ENCODE data around the gene OVOL1. TPM values are rescaled to one million over a fixed set of nuclear protein-coding genes. Genes with fewer than 3 reads are reported as not detected.
"Not testable (repeated sequence)": the region's sequence is repeated elsewhere in the genome, so short reads cannot be mapped to it uniquely, and the experiment has no call there.

The OVOL1 gene
- total and polyA plus RNA-seq, 4 donors: 0.09 TPM; not detected in 3

DNA sequence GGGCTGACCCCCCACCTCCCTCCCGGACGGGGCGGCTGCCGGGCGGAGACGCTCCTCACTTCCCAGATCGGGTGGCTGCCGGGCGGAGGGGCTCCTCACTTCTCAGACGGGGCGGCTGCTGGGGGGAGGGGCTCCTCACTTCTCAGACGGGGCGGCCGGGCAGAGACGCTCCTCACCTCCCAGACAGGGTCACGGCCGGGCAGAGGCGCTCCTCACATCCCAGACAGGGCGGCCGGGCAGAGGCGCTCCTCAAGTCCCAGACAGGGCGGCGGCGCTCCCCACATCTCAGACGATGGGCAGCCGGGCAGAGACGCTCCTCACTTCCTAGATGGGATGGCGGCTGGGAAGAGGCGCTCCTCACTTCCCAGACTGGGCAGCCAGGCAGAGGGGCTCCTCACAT, 24.0 kb upstream of the OVOL1 start:
- H3K27me3 ChIP-seq (ENCODE audit: control insufficient read depth, insufficient read depth, low read length); H3K27ac ChIP-seq (ENCODE audit: low read depth, low read length); H3K36me3 ChIP-seq (ENCODE audit: control insufficient read depth, insufficient read depth, low read length); H3K9me3 ChIP-seq (ENCODE audit: control insufficient read depth, insufficient read depth, low read length); H3K4me1 ChIP-seq (ENCODE audit: control insufficient read depth, insufficient read depth, low read length); H3K4me3 ChIP-seq (ENCODE audit: low read depth, low read length); DNase-seq (ENCODE audit: low read depth in 4 of 6, low spot score in 6 of 6): not testable (repeated sequence)
- 83% methylated on average over 5 of the region's 29 CpGs for WGBS (ENCODE audit: insufficient coverage)

DNA sequence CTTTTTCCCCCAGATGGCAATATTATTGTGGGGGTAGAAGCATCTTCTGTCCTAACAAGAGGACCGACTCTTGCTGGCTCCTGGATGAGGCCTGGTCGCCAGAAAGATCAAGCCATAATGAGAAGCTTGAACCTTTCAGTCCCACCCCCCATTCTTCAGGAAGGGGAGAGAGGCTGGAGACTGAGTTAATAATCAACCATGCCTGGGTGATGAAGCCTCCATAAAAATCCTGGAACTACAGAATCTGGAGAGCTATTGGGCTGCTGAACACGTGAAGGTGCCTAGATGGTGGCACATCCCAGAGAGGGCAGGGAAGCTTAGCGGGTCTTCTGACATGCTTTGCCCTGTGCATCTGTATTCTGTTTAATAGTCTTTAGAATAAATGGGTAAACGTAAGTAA, 22.4 kb upstream of the OVOL1 start:
- no peak for DNase-seq (ENCODE audit: low read depth in 4 of 6, low spot score in 6 of 6)
- 51% methylated on average over 3 of the region's 5 CpGs for WGBS (ENCODE audit: insufficient coverage)
- Histone ChIP-seq H3K27ac (ENCODE audit: low read depth, low read length) (no peak overlapping the region), H3K36me3 (ENCODE audit: control insufficient read depth, insufficient read depth, low read length) (peaks cover 2% of the 10 kb centered on the region), H3K4me3 (ENCODE audit: low read depth, low read length) (no peak overlapping the region), H3K9me3 (ENCODE audit: control insufficient read depth, insufficient read depth, low read length) (no peaks in the 10 kb centered on the region), H3K27me3 (ENCODE audit: control insufficient read depth, insufficient read depth, low read length) (no peaks in the 10 kb centered on the region), H3K4me1 (ENCODE audit: control insufficient read depth, insufficient read depth, low read length) (no peaks in the 10 kb centered on the region)

DNA sequence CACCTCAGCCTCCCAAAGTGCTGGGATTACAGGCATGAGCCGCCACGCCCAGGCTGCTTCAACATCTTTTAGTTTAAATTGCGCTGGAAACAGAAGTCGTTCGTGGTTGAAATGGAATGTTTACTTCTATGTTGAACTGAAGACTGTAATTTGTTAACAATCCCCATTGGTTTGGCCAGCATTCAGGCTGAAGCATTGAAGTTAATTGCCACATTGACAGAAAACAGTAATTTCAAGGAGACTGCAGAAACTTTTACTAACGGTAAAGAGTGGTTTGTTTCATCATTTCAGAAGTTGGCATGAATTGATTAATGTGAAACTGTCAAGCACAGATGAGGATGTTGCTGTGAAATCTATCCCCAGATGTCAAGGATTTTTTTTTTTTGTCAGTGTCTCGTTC, 20.3 kb upstream of the OVOL1 start:
- H3K9me3 ChIP-seq (ENCODE audit: control insufficient read depth, insufficient read depth, low read length): no peaks in the 10 kb centered on the region
- no peak for DNase-seq (ENCODE audit: low read depth in 4 of 6, low spot score in 6 of 6)
- H3K4me3 ChIP-seq (ENCODE audit: low read depth, low read length): no peak overlapping the region
- peaks cover 2% of the 10 kb centered on the region for H3K36me3 ChIP-seq (ENCODE audit: control insufficient read depth, insufficient read depth, low read length)
- 72% methylated on average over 2 of the region's 7 CpGs for WGBS (ENCODE audit: insufficient coverage)
- H3K27me3 ChIP-seq (ENCODE audit: control insufficient read depth, insufficient read depth, low read length): no peaks in the 10 kb centered on the region
- no peaks in the 10 kb centered on the region for H3K4me1 ChIP-seq (ENCODE audit: control insufficient read depth, insufficient read depth, low read length)
- no peak overlapping the region for H3K27ac ChIP-seq (ENCODE audit: low read depth, low read length)

DNA sequence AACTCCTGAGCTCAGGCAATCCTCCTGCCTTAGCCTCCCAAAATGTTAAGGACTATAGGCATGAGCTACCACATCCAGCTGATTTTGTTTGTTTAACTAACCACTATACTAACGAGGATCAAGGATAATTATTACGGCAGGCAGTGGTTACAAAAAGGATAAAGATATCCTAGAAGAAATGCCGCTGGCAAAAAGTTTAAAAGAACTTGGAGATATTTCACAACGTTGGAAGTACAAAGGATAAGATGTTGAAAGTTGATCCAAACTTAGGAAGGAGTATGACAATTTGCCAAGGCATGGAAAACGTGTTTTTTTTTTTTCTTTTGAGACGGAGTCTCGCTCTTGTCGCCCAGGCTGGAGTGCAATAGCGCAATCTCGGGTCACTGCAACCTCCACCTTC, 19.5 kb upstream of the OVOL1 start:
- 80% methylated on average over 2 of the region's 10 CpGs for WGBS (ENCODE audit: insufficient coverage)
- H3K27me3 ChIP-seq (ENCODE audit: control insufficient read depth, insufficient read depth, low read length): no peaks in the 10 kb centered on the region
- H3K36me3 ChIP-seq (ENCODE audit: control insufficient read depth, insufficient read depth, low read length): peaks cover 2% of the 10 kb centered on the region
- no peak overlapping the region for H3K27ac ChIP-seq (ENCODE audit: low read depth, low read length)
- no peaks in the 10 kb centered on the region for H3K9me3 ChIP-seq (ENCODE audit: control insufficient read depth, insufficient read depth, low read length)
- no peak overlapping the region for H3K4me3 ChIP-seq (ENCODE audit: low read depth, low read length)
- H3K4me1 ChIP-seq (ENCODE audit: control insufficient read depth, insufficient read depth, low read length): no peaks in the 10 kb centered on the region
- DNase-seq (ENCODE audit: low read depth in 4 of 6, low spot score in 6 of 6): no peak

DNA sequence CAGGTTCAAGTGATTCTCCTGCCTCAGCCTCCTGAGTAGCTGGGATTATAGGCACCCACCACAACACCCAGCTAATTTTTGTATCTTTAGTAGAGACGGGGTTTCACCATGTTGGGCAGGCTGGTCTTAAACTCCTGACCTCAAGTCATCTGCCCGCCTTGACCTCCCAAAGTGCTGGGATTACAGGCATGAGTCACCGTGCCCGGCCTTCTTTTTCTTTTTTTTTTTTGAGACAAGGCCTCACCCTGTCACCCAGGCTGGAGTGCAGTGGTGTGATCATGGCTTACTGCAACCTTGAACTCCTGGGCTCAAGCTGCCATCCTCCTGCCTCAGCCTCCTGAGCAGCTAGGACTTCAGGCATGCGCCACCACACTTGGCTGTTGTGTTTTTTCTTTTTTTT, 19.1 kb upstream of the OVOL1 start:
- not testable (repeated sequence) for DNase-seq (ENCODE audit: low read depth in 4 of 6, low spot score in 6 of 6); H3K4me1 ChIP-seq (ENCODE audit: control insufficient read depth, insufficient read depth, low read length)
- WGBS (ENCODE audit: insufficient coverage): no CpG with 5 or more reads among the region's 5 CpGs

DNA sequence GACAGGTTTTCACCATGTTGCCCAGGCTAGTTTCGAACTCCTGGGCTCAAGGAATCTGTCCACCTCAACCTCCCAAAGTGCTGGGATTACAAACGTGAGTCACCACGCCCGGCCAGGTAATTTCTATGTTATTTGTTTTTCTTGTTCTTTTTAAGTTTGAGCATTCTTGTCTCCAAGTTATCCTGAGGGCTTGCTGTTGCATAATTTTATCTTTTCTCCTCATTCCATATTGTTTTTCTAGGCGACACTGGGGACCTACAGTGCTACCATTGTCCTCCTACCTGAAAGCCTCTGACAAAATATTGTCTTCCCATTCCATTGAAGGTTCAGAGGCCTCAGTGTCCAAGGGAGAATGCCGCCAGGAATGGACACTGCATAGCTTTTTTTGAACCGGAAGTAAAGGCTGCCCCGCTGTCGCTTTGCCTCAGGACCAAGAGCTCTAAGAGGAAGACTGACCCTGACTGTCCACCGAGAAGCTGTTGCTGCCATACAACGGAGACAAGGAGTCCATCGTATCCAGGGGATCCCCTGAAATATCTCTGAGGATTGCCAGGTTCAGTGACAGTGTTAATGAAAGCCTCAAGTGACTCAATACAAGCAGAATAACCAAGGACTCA, 15.8 kb upstream of the OVOL1 start:
- peaks cover 2% of the 10 kb centered on the region for H3K36me3 ChIP-seq (ENCODE audit: control insufficient read depth, insufficient read depth, low read length)
- no peaks in the 10 kb centered on the region for H3K9me3 ChIP-seq (ENCODE audit: control insufficient read depth, insufficient read depth, low read length)
- 80% methylated on average over 8 of the region's 12 CpGs for WGBS (ENCODE audit: insufficient coverage)
- DNase-seq (ENCODE audit: low read depth in 4 of 6, low spot score in 6 of 6): no peak
- no peak overlapping the region for H3K4me3 ChIP-seq (ENCODE audit: low read depth, low read length)
- no peaks in the 10 kb centered on the region for H3K27me3 ChIP-seq (ENCODE audit: control insufficient read depth, insufficient read depth, low read length)
- H3K27ac ChIP-seq (ENCODE audit: low read depth, low read length): no peak overlapping the region
- no peaks in the 10 kb centered on the region for H3K4me1 ChIP-seq (ENCODE audit: control insufficient read depth, insufficient read depth, low read length)

More for the DNA sequence above, 19.1 kb upstream of the OVOL1 start:
- not testable (repeated sequence) for H3K4me3 ChIP-seq (ENCODE audit: low read depth, low read length); H3K9me3 ChIP-seq (ENCODE audit: control insufficient read depth, insufficient read depth, low read length); H3K27me3 ChIP-seq (ENCODE audit: control insufficient read depth, insufficient read depth, low read length); H3K27ac ChIP-seq (ENCODE audit: low read depth, low read length); H3K36me3 ChIP-seq (ENCODE audit: control insufficient read depth, insufficient read depth, low read length)

DNA sequence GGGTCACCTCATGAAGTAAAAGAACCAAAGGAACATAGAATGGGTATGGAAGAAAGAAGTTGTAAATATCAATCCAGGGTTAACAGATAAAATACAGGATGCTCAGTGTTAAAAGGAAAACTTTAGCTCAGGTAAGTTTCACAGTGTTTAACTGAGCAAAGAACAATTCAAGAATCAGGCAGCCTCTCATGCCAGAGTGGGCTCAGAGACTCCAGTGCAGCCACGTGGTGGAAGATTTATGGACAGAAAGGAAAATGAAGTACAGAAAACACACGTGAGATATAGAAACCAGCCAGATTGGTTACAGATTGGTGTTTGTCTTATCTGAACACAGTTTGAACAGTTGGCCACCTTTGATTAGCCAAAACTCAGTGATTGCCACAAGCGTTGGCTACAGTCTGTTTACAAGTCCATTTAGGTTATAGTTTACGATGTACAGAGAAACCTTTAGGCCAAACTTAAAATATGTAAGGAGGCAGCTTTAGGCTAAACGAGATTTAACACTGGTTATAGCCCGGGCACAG, 15.2 kb upstream of the OVOL1 start:
- no peaks in the 10 kb centered on the region for H3K4me1 ChIP-seq (ENCODE audit: control insufficient read depth, insufficient read depth, low read length)
- H3K27ac ChIP-seq (ENCODE audit: low read depth, low read length): no peak overlapping the region
- H3K4me3 ChIP-seq (ENCODE audit: low read depth, low read length): no peak overlapping the region
- DNase-seq (ENCODE audit: low read depth in 4 of 6, low spot score in 6 of 6): no peak
- H3K9me3 ChIP-seq (ENCODE audit: control insufficient read depth, insufficient read depth, low read length): no peaks in the 10 kb centered on the region
- H3K36me3 ChIP-seq (ENCODE audit: control insufficient read depth, insufficient read depth, low read length): peaks cover 6% of the 10 kb centered on the region
- WGBS (ENCODE audit: insufficient coverage): 73% methylated on average over 6 of the region's 6 CpGs
- no peaks in the 10 kb centered on the region for H3K27me3 ChIP-seq (ENCODE audit: control insufficient read depth, insufficient read depth, low read length)

DNA sequence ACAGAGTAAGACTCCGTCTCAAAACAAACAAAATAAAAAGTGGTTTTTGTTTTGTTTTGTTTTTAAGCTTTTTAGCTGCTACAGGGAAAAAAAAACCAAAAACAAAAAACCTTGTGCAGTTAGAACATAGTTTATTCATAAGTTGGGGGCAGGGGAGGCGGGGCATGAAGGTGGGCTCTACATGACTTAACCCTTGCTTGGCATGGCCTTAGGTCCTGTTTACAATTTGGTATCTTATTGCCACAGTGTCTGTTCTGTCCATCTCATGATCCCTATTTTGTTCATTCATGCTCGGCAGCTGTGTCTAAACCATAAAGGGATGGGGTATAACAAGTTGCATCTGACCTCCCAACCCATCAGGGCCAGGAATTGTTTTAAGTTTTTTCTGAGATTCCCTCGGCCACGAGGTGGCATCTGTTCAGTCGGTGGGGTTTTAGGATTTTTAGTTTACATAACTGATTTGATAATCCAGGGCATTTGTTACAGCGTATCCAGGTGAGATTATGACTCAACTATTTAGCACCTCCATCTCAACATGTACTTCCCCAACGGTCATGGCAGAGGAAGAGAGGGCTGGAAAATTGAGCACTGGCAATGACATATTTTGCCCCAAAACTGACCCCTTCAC, 13.0 kb upstream of the OVOL1 start:
- Histone ChIP-seq H3K4me1 (ENCODE audit: control insufficient read depth, insufficient read depth, low read length) (peaks cover 3% of the 10 kb centered on the region), H3K36me3 (ENCODE audit: control insufficient read depth, insufficient read depth, low read length) (peaks cover 27% of the 10 kb centered on the region), H3K27ac (ENCODE audit: low read depth, low read length) (no peak overlapping the region), H3K9me3 (ENCODE audit: control insufficient read depth, insufficient read depth, low read length) (no peaks in the 10 kb centered on the region), H3K4me3 (ENCODE audit: low read depth, low read length) (no peak overlapping the region), H3K27me3 (ENCODE audit: control insufficient read depth, insufficient read depth, low read length) (no peaks in the 10 kb centered on the region)
- 85% methylated on average over 2 of the region's 8 CpGs for WGBS (ENCODE audit: insufficient coverage)
- DNase-seq (ENCODE audit: low read depth in 4 of 6, low spot score in 6 of 6): no peak

DNA sequence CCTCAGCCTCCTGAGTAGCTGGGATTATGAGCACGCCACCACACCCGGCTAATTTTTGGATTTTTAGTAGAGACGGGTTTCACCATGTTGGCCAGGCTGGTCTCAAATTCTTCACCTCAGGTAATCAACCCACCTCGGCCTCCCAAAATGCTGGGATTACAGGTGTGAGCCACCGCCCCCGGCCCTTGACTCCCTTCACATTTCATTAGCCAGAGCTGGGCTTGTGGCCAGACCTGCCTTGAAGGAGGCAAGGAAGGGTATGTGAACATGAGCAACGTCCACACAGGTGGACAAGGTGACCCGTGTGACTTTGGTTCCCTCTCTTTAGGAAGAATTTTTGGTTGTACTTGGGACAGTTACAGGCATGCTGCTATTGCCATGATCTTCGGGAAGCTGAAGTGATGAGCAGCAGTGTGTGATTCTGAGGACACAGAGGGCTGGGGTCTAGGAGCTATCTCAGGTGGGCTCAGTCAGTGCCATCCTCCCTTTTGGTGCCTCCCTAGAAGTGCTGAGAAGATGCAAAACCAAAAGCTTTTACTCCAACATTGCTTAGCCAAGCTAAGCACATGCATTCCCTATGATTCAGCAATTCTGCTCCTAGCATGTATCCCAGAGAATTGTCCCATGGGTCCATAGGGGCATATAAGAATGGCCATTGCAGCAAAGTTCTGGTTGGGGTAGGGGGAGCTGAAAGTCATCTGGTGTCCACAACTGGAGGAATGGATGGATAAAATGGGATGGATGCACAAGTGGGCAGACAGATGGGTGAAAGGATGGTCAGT, 12.1 kb upstream of the OVOL1 start:
- H3K4me1 ChIP-seq (ENCODE audit: control insufficient read depth, insufficient read depth, low read length): peaks cover 11% of the 10 kb centered on the region
- DNase-seq (ENCODE audit: low read depth in 4 of 6, low spot score in 6 of 6): no peak
- WGBS (ENCODE audit: insufficient coverage): 85% methylated on average over 3 of the region's 9 CpGs
- H3K36me3 ChIP-seq (ENCODE audit: control insufficient read depth, insufficient read depth, low read length): peaks cover 35% of the 10 kb centered on the region
- H3K27me3 ChIP-seq (ENCODE audit: control insufficient read depth, insufficient read depth, low read length): no peaks in the 10 kb centered on the region
- H3K9me3 ChIP-seq (ENCODE audit: control insufficient read depth, insufficient read depth, low read length): no peaks in the 10 kb centered on the region
- H3K27ac ChIP-seq (ENCODE audit: low read depth, low read length): no peak overlapping the region
- no peak overlapping the region for H3K4me3 ChIP-seq (ENCODE audit: low read depth, low read length)

Data from spinal cord (tissue), 10 donors.